ENCODE data around the gene KLHL1.

GRCh38 chr13:69683921-69684686, 424.1 kb downstream of the KLHL1 start:
- TF ChIP-seq CTCF (conservative IDR thresholded peaks at IDR 0.05; ENCODE audit: low read length) (no peak), EZH2phosphoT487 (IDR thresholded peaks at IDR 0.05; ENCODE audit: borderline replicate concordance) (no peak)

Data from Loucy (cell line).